Measurements from ENCODE around the gene PGM1.
A peak's percentile ranks its signal among the peaks of the same experiment; 100 is the strongest.

Gene PGM1

DNA sequence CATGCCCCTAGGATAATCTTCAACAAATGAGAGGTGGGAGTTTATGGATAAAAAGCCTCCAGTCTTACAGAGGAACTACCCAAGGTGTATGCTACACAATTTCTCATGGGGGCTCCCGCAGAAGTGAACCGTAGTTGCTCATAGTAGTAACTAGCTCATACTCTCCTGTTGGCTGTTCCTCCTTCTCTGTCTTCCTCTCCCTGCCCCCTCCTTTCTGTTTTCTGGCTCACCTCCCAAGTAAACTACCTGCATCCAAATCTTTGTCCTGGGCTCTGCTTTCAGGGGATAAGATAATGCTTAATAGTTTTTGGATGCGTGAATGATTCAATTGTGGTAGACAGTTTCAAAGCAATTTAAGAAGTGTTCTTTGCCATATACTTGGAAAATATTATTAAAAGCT is 90.5 kb downstream of the PGM1 start:
- TF ChIP-seq JUND (IDR thresholded peaks at IDR 0.05; ENCODE audit: low read depth): no peak
- in situ Hi-C loops (cut with HindIII; ENCODE audit: low pct_unique_long_range_greater_than_20kb, low sequenced_read_pairs): no loop called here
- DNase-seq (ENCODE audit: low read depth in 1 of 2, low spot score in 1 of 2): no peak

DNA sequence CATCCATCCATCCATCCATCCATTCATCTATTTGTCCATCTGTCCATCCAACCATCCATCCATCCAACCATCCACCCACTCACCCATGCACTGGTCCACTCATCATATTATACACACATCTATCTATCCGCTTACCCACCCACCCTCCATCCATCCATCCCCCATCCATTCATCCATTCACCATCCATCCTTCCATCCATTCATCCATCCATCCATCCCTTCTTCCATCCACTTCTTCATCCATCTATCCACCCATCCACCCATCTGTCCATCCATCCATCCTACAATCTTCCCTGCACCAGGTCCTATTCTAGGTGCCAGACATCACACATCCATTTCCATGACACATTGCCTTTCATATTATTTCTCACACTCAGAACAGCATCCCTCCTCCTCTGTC is 93.5 kb downstream of the PGM1 start:
- in situ Hi-C loops (cut with HindIII; ENCODE audit: low pct_unique_long_range_greater_than_20kb, low sequenced_read_pairs): no loop called here
- DNase-seq (ENCODE audit: low read depth in 1 of 2, low spot score in 1 of 2): no peak
- no peak for TF ChIP-seq JUND (IDR thresholded peaks at IDR 0.05; ENCODE audit: low read depth)

DNA sequence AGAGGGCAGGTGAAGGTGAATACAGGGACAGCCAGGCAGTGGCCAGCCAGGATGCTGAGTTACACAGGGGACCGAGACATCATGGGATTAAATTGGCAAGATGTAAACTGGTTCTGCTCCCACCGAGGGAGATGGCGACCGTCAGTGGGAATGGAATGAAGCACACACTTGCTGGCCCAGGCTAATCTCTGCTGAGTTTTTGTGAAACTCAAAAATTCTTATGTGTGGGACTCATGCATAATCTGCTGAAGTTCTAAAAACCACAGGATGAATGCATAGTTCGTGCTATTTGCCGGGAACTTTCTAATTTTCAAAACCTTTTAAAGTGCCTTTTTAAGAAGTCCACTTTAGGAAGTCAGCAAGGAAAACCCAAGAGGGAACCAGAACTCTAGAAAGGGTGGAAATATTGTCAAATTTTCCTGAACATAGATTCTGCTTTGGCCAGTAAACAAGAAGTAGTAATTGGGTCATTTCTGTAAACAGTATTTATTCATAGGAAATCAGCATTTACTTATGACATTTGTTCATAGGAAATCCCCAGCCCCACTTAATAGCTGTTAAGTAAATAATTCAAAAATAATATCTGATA is 95.2 kb downstream of the PGM1 start:
- no peak for DNase-seq (ENCODE audit: low read depth in 1 of 2, low spot score in 1 of 2)
- in situ Hi-C loops (cut with HindIII; ENCODE audit: low pct_unique_long_range_greater_than_20kb, low sequenced_read_pairs): no loop called here
- no peak for TF ChIP-seq JUND (IDR thresholded peaks at IDR 0.05; ENCODE audit: low read depth)

DNA sequence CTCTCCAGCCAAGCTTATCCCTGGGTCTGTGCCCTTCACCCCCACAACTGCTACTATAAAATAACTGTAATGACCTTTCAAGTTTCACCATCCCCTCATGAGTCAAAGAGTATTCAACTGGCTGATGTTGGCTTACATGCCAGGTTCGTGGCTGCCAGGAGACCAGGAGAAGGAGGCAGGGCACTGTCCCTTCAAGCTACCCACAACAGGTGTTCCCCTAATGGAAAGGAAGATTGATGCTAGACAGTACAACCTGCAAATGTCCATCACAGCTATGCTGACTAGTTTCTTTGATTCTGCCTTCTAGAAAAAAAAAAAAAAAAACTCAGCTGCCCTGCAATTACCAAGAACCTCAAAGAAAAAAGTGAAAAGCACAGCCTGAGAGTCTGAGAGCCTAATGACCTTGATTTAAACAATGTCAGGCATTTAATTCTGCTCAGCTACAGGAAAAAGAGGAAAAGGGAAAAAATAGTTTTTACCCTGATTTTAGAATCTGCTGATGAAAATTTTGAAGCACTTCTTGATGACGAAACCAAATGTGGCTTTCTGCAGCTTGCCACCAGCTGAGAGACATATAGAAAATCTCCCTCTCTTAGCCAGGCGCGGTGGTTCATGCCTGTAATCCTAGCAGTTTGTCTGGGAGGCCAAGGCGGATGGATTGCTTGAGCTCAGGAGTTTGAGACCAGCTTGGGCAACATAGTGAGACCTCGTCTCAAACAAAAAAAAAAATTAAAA is 97.9 kb downstream of the PGM1 start:
- TF ChIP-seq JUND (IDR thresholded peaks at IDR 0.05; ENCODE audit: low read depth): no peak
- DNase-seq (ENCODE audit: low read depth in 1 of 2, low spot score in 1 of 2): no peak
- in situ Hi-C loops (cut with HindIII; ENCODE audit: low pct_unique_long_range_greater_than_20kb, low sequenced_read_pairs): no loop called here

DNA sequence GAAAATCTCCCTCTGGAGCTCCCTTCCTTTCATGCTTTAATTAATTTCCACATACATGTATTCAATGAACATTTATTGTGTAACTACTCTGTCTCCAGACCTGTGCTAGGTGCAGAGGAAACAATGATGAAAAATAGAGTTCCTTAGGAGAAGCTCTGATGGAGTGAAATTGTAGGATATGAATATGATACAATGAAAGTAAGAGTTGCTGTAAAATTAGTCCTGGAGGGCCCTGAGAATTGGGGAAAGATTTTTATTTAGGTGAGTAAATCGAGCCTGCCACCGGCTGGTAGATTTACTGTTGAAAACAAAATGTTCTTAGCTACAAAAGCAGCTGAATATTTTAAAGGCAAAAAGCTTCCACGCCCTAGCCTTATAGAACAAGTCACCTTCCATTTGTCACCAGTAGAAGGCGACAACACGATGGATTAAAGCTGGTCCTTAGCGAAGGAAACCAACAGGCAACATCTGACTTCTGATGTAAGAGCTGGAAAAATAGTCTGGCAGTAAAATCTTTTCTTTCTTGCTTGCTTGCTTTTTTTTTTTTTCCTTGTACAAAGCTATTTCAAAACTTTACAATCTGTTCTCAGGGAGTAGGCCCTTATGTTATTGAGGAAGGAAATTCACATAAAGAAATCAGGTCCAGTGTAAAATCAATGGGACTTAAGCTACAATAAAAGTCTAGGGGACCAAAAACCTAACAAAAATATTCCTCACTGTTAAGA is 98.7 kb downstream of the PGM1 start:
- DNase-seq (ENCODE audit: low read depth in 1 of 2, low spot score in 1 of 2): peak; percentile 37 to 68
- in situ Hi-C loops (cut with HindIII; ENCODE audit: low pct_unique_long_range_greater_than_20kb, low sequenced_read_pairs): no loop called here
- TF ChIP-seq JUND (IDR thresholded peaks at IDR 0.05; ENCODE audit: low read depth): no peak

DNA sequence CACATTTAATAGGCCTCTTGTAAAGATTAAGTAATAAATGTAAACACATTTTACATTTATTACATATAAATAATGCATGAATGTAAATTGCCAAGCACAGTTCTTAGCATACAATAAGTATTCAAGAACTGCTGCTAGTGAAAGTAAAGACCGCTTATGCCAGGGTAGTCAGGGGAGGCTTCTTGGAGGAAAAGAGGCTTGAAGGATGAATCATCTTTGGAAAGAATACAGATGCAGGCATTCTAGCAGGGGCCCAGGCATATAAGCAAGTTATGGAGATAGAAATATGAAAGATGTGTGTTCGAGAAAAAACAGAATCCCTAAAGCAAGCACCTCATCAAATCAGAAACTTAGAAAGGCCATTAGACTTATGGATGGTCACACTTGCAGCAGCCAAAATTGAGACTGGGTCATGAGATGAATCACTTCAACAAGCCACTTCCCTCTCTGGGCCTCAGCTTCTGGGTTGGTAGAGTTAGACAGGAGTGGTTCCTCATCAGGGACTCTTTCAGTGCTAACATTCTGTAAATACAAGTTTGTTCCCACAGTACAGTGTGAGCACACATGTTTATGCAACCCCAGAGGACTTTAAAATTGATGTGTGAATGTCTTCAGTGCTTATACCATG is 100.8 kb downstream of the PGM1 start:
- in situ Hi-C loops (cut with HindIII; ENCODE audit: low pct_unique_long_range_greater_than_20kb, low sequenced_read_pairs): no loop called here
- TF ChIP-seq JUND (IDR thresholded peaks at IDR 0.05; ENCODE audit: low read depth): no peak
- DNase-seq (ENCODE audit: low read depth in 1 of 2, low spot score in 1 of 2): no peak

DNA sequence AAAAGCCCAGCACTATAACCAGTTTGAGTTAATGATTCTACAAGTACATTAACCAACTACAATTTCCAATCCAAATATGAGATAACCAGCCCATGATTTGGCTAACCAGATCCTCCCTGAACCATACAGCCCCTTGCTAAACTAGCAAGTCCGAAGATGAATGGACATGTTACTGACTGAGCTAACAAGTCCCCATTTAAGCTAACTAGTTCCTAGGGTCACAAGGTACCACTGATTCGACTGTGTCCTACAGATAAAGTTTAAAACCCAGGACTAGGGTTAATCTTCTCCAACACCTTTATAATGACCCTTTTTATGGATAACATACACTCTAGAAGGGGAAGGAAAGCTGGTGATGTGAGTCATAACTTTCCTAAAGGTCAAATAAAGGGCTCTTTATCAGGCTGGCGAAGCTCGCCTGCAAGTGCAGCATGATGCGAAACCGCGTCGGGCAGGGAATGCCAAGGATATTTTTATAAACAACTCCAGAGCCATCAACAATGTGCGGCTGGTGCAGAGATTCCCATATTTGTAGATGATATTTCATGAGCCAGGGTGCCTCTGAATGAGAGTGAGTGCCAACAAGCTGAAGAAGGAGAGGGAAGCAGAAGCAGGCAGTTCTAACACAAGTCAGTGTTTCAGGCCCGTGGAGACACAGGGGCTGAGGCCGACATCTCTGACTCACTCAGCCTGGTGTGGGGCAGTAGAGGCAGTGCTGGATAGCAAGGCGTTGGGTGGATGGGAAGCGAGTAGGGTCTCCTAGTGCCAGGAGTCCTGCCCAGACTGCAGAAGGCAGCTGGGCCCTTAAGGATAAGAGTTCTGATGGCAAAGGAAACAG is 105.0 kb downstream of the PGM1 start:
- in situ Hi-C loops (cut with HindIII; ENCODE audit: low pct_unique_long_range_greater_than_20kb, low sequenced_read_pairs): no loop called here
- TF ChIP-seq JUND (IDR thresholded peaks at IDR 0.05; ENCODE audit: low read depth): no peak
- DNase-seq (ENCODE audit: low read depth in 1 of 2, low spot score in 1 of 2): no peak

DNA sequence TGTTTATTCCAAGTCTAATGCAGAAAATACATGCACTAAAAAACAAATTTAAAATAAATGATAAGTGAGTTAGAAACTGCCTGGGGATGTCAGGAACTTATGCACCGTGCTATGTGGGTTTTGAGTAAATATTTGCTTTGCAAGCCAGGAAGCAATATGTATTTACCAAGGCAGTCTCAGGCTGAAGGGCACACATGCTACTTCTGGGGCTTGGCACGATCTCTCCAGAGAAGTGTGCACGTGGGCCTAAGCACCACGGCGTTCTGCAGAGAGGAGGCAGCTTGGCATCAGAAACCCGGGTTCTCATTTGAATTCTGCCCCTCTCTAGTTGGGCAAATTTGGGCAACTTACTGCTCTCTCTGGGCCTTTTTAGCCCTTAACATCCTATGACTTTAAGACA is 108.0 kb downstream of the PGM1 start:
- DNase-seq (ENCODE audit: low read depth in 1 of 2, low spot score in 1 of 2): peak in 1 of 2 experiments; percentile 37
- in situ Hi-C loops (cut with HindIII; ENCODE audit: low pct_unique_long_range_greater_than_20kb, low sequenced_read_pairs): no loop called here
- TF ChIP-seq JUND (IDR thresholded peaks at IDR 0.05; ENCODE audit: low read depth): no peak

DNA sequence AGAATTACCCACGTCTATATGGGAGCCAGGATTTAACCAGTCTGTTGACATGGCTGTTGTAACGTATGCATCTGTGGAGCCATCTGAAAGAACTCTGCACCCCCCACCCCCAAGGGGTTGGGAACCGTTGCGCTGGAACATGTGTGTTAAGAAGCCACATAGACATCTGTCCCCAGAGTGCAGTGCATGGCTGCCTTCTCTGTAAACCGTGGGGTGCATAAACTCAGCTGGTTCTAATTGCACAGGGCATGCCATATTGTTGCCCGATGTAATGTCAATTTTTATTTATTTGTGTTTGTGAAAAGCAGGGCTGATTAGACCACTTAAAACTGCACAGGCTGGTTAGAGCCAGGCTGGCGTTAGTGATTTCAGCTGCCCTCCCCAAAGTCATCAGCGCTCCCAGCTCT is 110.5 kb downstream of the PGM1 start:
- DNase-seq (ENCODE audit: low read depth in 1 of 2, low spot score in 1 of 2): no peak
- no peak for TF ChIP-seq JUND (IDR thresholded peaks at IDR 0.05; ENCODE audit: low read depth)
- in situ Hi-C loops (cut with HindIII; ENCODE audit: low pct_unique_long_range_greater_than_20kb, low sequenced_read_pairs): no loop called here

DNA sequence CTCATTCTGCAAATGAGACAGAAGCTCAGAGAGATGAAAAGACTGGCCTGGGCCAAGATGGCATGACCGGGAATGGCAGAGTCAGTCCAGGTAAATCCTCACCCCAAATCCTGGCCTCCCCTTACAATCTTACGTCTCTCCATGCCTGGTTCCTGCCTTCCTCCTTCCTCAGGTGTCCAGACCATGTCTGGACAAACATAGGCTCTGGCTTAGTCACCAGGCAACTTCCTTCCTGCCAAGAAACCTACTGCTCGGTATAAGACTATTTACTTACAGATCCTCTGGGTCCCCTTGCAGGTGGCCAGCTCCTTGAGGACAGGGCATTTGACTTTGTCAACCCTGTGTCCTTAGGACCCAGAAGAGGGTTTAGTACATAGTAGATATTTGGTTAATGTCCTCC is 111.2 kb downstream of the PGM1 start:
- peak in 1 of 2 experiments; percentile 5 for DNase-seq (ENCODE audit: low read depth in 1 of 2, low spot score in 1 of 2)
- in situ Hi-C loops (cut with HindIII; ENCODE audit: low pct_unique_long_range_greater_than_20kb, low sequenced_read_pairs): no loop called here
- no peak for TF ChIP-seq JUND (IDR thresholded peaks at IDR 0.05; ENCODE audit: low read depth)

DNA sequence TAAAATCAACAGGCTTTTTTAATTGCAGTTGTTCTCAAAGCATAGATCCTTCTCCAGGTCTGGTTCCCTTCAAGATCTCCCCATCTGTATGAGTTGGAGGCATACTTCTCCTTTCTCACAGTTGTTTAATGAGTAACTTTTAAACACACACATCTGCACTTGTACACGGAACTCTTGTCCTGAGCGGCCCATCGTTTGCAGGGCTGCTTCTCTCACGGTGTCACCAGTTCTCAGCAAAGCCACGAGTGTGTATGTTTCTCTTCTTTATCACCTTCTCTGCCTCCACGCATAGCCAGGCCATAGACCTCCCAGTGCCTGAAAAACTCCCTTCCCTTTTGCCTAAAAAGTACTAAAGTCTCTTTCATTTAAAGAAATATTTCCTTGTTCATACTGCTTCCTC is 111.9 kb downstream of the PGM1 start:
- DNase-seq (ENCODE audit: low read depth in 1 of 2, low spot score in 1 of 2): no peak
- TF ChIP-seq JUND (IDR thresholded peaks at IDR 0.05; ENCODE audit: low read depth): no peak
- in situ Hi-C loops (cut with HindIII; ENCODE audit: low pct_unique_long_range_greater_than_20kb, low sequenced_read_pairs): no loop called here

DNA sequence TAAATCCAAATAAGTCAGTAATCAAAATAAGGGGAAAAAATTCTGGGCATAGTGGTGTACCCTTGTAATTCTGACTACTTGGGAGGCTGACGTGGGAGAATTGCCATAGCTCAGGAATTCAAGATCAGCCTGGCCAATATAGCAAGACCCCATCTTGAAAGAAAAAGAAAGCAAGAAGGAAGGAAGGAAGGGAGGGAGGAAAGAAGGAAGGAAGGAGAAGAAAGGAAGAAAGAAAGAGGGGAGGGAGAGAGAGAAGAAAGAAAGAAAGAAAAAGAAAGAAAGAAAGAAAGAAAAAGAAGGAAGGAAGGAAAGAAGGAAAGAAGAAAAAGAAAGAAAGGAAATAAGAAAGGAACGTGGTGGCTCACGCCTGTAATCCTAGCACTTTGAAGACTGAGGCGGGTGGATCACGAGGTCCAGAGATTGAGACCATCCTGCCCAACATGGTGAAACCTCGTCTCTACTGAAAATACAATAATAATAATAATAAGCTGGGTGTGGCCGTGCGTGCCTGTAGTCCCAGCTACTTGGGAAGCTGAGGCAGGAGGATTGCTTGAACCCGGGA is 116.1 kb downstream of the PGM1 start:
- in situ Hi-C loops (cut with HindIII; ENCODE audit: low pct_unique_long_range_greater_than_20kb, low sequenced_read_pairs): no loop called here
- TF ChIP-seq JUND (IDR thresholded peaks at IDR 0.05; ENCODE audit: low read depth): no peak

More for the DNA sequence above, 116.1 kb downstream of the PGM1 start:
- no peak for DNase-seq (ENCODE audit: low read depth in 1 of 2, low spot score in 1 of 2)

All from T47D (cell line).